Upper lobe of left lung (tissue), 4 donors: ENCODE measurements around the gene DMAC2L.

ENCODE experiments used
- POLR2A ChIP-seq, 4 donors: fragments of 450-650 bp; IDR thresholded peaks; one replicate each; pipeline ENCODE4 v1.5.1; 2016 to 2017; ENCODE audit warnings: antibody characterized with exemption in 4 of 4, mild to moderate bottlenecking in 2 of 4
- POLR2AphosphoS5 ChIP-seq, 2 donors: sonication (generic); formaldehyde crosslinking; IDR thresholded peaks; one replicate each; pipeline ENCODE4 v1.5.1; 2017; ENCODE audit warnings: antibody characterized with exemption in 2 of 2
- TF ChIP-seq, protein P1 (sequence below), 6 experiments: fragments of 450-650 bp in 4 of 6; fragments of 200-600 bp in 2 of 6; sonication (generic) in 2 of 6; IDR thresholded peaks; one replicate each; pipeline ENCODE4 v1.5.1; 2016 to 2019; ENCODE audit warnings: antibody characterized with exemption in 6 of 6

DNA sequence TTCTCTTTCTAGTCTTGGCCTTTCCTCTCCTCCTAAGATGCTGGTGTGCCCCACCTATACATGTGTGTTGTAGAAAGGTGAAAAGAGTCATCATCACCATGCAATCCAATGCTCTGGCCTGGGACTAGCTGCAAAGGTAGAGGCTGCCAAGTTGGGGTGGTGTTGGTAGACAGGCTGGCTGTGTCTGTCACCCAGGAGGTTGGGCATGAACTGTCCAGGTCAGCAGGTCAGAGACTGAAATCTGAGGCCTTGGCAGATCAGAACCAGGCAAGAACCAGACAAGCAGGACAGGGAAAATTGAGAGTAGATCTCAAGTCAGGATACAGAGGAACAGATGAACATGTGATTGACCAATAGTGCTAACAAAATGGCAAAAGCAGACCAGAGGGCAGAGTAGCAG, 26.3 kb upstream of the DMAC2L start:
- no peak for TF ChIP-seq POLR2AphosphoS5 (IDR thresholded peaks at IDR 0.05)
- TF ChIP-seq, protein P1, sequence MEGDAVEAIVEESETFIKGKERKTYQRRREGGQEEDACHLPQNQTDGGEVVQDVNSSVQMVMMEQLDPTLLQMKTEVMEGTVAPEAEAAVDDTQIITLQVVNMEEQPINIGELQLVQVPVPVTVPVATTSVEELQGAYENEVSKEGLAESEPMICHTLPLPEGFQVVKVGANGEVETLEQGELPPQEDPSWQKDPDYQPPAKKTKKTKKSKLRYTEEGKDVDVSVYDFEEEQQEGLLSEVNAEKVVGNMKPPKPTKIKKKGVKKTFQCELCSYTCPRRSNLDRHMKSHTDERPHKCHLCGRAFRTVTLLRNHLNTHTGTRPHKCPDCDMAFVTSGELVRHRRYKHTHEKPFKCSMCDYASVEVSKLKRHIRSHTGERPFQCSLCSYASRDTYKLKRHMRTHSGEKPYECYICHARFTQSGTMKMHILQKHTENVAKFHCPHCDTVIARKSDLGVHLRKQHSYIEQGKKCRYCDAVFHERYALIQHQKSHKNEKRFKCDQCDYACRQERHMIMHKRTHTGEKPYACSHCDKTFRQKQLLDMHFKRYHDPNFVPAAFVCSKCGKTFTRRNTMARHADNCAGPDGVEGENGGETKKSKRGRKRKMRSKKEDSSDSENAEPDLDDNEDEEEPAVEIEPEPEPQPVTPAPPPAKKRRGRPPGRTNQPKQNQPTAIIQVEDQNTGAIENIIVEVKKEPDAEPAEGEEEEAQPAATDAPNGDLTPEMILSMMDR (IDR thresholded peaks at IDR 0.05) = no peak
- TF ChIP-seq POLR2A (IDR thresholded peaks at IDR 0.05) = no peak
